Fibroblast of lung (primary cell): ENCODE data around the gene NRARP. TPM values are rescaled to one million over a fixed set of nuclear protein-coding genes. Genes with fewer than 3 reads are reported as not detected.

Experiments used
- DNase-seq, 2 donors: peaks; one replicate each; pipeline versions ENCODE4 v3.0.0 to v3.0.0-alpha.2; 2010; ENCODE audit warnings: low read depth in 2 of 2
- H2AFZ ChIP-seq: 2 replicates; pipeline ENCODE4 v1.5.1; 2012; ENCODE audit warnings: low read length, control low read depth, inconsistent platforms
- H3K27ac ChIP-seq: 2 replicates; pipeline ENCODE4 v1.5.1; 2011; ENCODE audit warnings: low read length, control low read depth; ENCODE audit not compliant: insufficient read depth
- H3K27me3 ChIP-seq: 2 replicates; pipeline ENCODE4 v1.5.1; 2011; ENCODE audit warnings: mild to moderate bottlenecking, low read length; ENCODE audit not compliant: control insufficient read depth, insufficient read depth
- H3K36me3 ChIP-seq: 2 replicates; pipeline ENCODE4 v1.5.1; 2011; ENCODE audit warnings: low read length; ENCODE audit not compliant: control insufficient read depth, insufficient read depth
- H3K4me1 ChIP-seq: 2 replicates; pipeline ENCODE4 v1.5.1; 2011; ENCODE audit warnings: low read length; ENCODE audit not compliant: control insufficient read depth, insufficient read depth; ENCODE audit errors: extremely low read depth
- H3K4me2 ChIP-seq: 2 replicates; pipeline ENCODE4 v1.5.1; 2011; ENCODE audit warnings: low read length, control low read depth; ENCODE audit not compliant: insufficient read depth; ENCODE audit errors: extremely low read depth
- H3K4me3 ChIP-seq, 4 experiments: fragments of 200-600 bp in 1 of 4; sonication (generic) in 1 of 4; replicated peaks in 1 of 4; 2 replicates each; pipeline ENCODE4 v1.5.1; 2011 to 2016; ENCODE audit warnings: low read length in 4 of 4, low read depth in 3 of 4, mild to moderate bottlenecking in 3 of 4, control low read depth in 2 of 4, inconsistent platforms in 1 of 4, mixed read lengths in 1 of 4; ENCODE audit not compliant: insufficient read depth in 1 of 4; ENCODE audit errors: control extremely low read depth in 1 of 4
- H3K79me2 ChIP-seq: 2 replicates; pipeline ENCODE4 v1.5.1; 2012; ENCODE audit warnings: mild to moderate bottlenecking, low read length, inconsistent platforms; ENCODE audit not compliant: control insufficient read depth, insufficient read depth
- H3K9ac ChIP-seq: 2 replicates; pipeline ENCODE4 v1.5.1; 2011; ENCODE audit warnings: mild to moderate bottlenecking, low read length, control low read depth; ENCODE audit not compliant: insufficient read depth
- H3K9me3 ChIP-seq: 2 replicates; pipeline ENCODE4 v1.5.1; 2012; ENCODE audit warnings: low read depth, low read length; ENCODE audit not compliant: control insufficient read depth, insufficient read depth
- H4K20me1 ChIP-seq: 2 replicates; pipeline ENCODE4 v1.5.1; 2011; ENCODE audit warnings: low read length; ENCODE audit not compliant: control insufficient read depth, insufficient read depth; ENCODE audit errors: extremely low read depth
- CTCF ChIP-seq, 2 donors: IDR thresholded peaks in 1 of 2; conservative IDR thresholded peaks in 1 of 2; 1 replicate in 1 of 2; 2 replicates in 1 of 2; pipeline ENCODE4 v1.5.1; 2011 to 2012; ENCODE audit warnings: low read length in 2 of 2, control low read depth in 1 of 2, inconsistent platforms in 1 of 2, low read depth in 1 of 2, mild to moderate bottlenecking in 1 of 2
- EZH2 ChIP-seq: IDR thresholded peaks from 2 replicates; pipeline ENCODE4 v1.5.1; 2012; ENCODE audit warnings: low read length, control low read depth, mild to moderate bottlenecking; ENCODE audit errors: missing control alignments
- polyA plus RNA-seq, 2 donors: library from polyadenylated mRNA; depleted of rRNA in 1 of 2; stranded (reverse) in 1 of 2; unstranded in 1 of 2; fragments of >200 nt; gene quantifications; 2 replicates each; pipeline ENCODE4 v1.2.1, GENCODE V29; 2011 to 2012; ENCODE audit warnings: missing spikeins in 1 of 2
- total RNA-seq: library from RNA; depleted of rRNA; stranded (reverse); fragments of >200 nt; gene quantifications from 2 replicates; pipeline ENCODE4 v1.2.1, GENCODE V29; 2014

NRARP gene
- total and polyA plus RNA-seq, 2 donors (not counting 1 experiment from before 2014, with no cell fraction given) = 0.07 TPM; not detected in 1

- Histone ChIP-seq H3K36me3 (no peaks in the 10 kb centered on the region), H3K27me3 (peaks cover 27% of the 10 kb centered on the region), H3K79me2 (no peaks in the 10 kb centered on the region), H4K20me1 (no peaks in the 10 kb centered on the region), H3K4me2 (peak overlapping the region; percentile 72), H3K9ac (no peak overlapping the region), H3K27ac (no peak overlapping the region), H3K4me1 (peaks cover 12% of the 10 kb centered on the region), H2AFZ (peak overlapping the region; percentile 68), H3K4me3 (peak overlapping the region; percentile 18 to 41 (median 32)), H3K9me3 (no peaks in the 10 kb centered on the region)
- TF ChIP-seq CTCF (conservative IDR thresholded peaks at IDR 0.05 in 1 of 2, IDR thresholded peaks at IDR 0.05 in 1 of 2; ENCODE audit: low read depth in 1 of 2, low read length in 2 of 2) (no peak), EZH2 (peak; percentile 62)
- DNase-seq = peak; percentile 36 to 58
Measured at GRCh38 chr9:137301081-137301947, 757 bp downstream of the NRARP start.

DNA sequence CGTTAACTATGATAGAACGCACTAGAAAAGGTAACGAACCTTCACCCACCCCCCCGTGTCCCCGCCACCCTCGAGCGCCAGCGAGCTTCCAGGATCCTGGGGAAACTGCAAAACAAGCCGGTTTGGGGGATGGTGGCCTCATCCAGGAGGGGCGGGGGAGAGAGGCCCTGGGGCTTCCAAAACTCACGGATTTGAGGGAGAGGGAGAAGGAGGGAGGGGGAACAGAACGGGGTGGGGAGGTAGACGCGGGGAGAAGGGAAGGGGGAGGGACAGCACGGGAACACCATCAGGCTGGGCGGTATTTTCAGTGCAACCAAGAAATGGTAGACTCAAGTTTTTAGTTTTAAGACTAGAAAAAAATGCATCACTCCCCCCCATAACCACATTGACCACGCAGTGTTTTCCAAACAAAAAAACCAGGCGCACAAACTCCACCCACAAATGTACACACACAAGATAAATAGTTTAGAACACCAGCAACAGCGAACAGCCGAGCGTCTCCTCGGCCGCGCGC lies 1.4 kb downstream of the NRARP start:
- H3K4me1 ChIP-seq = peaks cover 14% of the 10 kb centered on the region
- H3K4me2 ChIP-seq = peak overlapping the region; percentile 72
- peak in 1 of 2 donors; percentile 63 for DNase-seq
- H3K9ac ChIP-seq = no peak overlapping the region
- no peaks in the 10 kb centered on the region for H4K20me1 ChIP-seq
- peak overlapping the region; percentile 18 to 41 (median 32) for H3K4me3 ChIP-seq
- TF ChIP-seq CTCF (conservative IDR thresholded peaks at IDR 0.05 in 1 of 2, IDR thresholded peaks at IDR 0.05 in 1 of 2; ENCODE audit: low read depth in 1 of 2, low read length in 2 of 2) = no peak
- no peak for TF ChIP-seq EZH2
- no peaks in the 10 kb centered on the region for H3K79me2 ChIP-seq
- H3K36me3 ChIP-seq = no peaks in the 10 kb centered on the region
- H3K27ac ChIP-seq = no peak overlapping the region
- peaks cover 28% of the 10 kb centered on the region for H3K27me3 ChIP-seq
- no peak overlapping the region for H2AFZ ChIP-seq
- H3K9me3 ChIP-seq = no peaks in the 10 kb centered on the region

GRCh38 chr9:137299938-137300337 lies 2.1 kb downstream of the NRARP start:
- H2AFZ ChIP-seq = no peak overlapping the region
- H3K9me3 ChIP-seq = no peaks in the 10 kb centered on the region
- H3K4me3 ChIP-seq = no peak overlapping the region
- no peaks in the 10 kb centered on the region for H4K20me1 ChIP-seq
- no peak overlapping the region for H3K4me2 ChIP-seq
- peaks cover 28% of the 10 kb centered on the region for H3K27me3 ChIP-seq
- no peak overlapping the region for H3K27ac ChIP-seq
- H3K36me3 ChIP-seq = no peaks in the 10 kb centered on the region
- no peak for DNase-seq
- H3K4me1 ChIP-seq = peaks cover 10% of the 10 kb centered on the region
- no peaks in the 10 kb centered on the region for H3K79me2 ChIP-seq
- TF ChIP-seq EZH2 (peak; percentile 17), CTCF (conservative IDR thresholded peaks at IDR 0.05 in 1 of 2, IDR thresholded peaks at IDR 0.05 in 1 of 2; ENCODE audit: low read depth in 1 of 2, low read length in 2 of 2) (no peak)
- no peak overlapping the region for H3K9ac ChIP-seq
